ENCODE measurements around the gene MRGPRD. TPM values are rescaled to one million over a fixed set of nuclear protein-coding genes. Genes with fewer than 3 reads are reported as not detected.

The MRGPRD gene
- total RNA-seq, 1 experiment from 2014 or later = not detected

DNA sequence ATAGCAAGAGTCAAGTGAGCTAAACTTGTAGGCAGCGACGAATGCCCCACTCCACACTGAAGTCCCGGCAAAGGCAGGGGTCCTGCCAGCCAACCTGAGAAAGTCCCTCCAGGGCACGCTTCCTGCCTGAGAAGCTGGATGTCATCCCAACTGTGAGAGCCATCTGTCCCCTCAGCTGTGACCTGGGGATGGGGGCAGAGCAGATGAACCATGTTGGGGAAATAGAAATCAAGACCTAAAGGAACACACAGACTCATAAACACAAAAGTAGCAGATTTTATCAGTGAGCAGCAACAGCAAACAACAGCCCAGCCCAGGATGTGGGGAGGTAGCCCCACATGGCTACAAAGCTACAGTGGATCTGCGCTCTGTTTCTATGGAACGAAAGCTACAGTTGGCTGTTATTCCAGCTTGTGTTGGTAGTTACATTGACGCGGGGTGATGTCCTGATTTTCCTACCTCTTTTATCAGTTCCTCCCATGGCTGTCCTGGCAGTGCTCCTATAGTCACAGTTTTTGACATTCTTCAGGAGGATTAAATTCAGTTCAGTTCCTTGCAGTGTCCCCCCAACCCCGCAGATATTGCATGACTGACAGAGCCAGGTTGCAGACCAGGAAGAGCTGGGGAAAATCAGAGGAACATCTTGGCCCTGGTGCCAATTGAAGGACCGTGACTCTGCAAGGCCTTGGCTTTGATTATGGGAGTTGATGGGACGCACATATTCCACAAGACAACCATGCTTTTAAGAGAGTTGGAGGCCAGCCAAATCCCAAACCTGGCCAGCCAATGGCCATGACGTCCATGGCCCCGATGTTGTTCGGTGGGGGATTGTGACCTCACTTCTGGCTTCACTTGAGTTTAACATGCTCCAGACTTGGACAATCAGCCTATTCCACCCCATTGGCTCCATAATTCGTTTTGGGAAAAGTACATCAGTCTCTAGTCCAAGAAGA lies 14.6 kb downstream of the MRGPRD start:
- ATAC-seq = no peak
- Mint-ChIP-seq H3K4me3 (no peak overlapping the region), H3K27me3 (ENCODE audit: low read depth) (no peaks in the 10 kb centered on the region), H3K9me3 (peaks cover 19% of the 10 kb centered on the region), H3K36me3 (no peaks in the 10 kb centered on the region), H3K27ac (no peak overlapping the region), H3K4me1 (peaks cover 6% of the 10 kb centered on the region)
- CTCF ChIA-PET = interaction anchor here (1.0 to 5.0 kb wide), 2 partner anchors 10 to 16 kb away, joined by 3 to 40 read pairs; no protein-coding TSS in a partner anchor
- TF ChIP-seq, protein P1, sequence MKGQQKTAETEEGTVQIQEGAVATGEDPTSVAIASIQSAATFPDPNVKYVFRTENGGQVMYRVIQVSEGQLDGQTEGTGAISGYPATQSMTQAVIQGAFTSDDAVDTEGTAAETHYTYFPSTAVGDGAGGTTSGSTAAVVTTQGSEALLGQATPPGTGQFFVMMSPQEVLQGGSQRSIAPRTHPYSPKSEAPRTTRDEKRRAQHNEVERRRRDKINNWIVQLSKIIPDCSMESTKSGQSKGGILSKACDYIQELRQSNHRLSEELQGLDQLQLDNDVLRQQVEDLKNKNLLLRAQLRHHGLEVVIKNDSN (CRISPR knock-in tag; IDR thresholded peaks at IDR 0.05) = no peak
- TF ChIP-seq TEAD4 (CRISPR knock-in tag; IDR thresholded peaks at IDR 0.05) (no peak), ZNF219 (CRISPR knock-in tag; IDR thresholded peaks at IDR 0.05; ENCODE audit: borderline replicate concordance) (no peak), GRHL2 (CRISPR knock-in tag; IDR thresholded peaks at IDR 0.05; ENCODE audit: insufficient replicate concordance, severe bottlenecking) (no peak), PRRX2 (CRISPR knock-in tag; IDR thresholded peaks at IDR 0.05) (no peak)
- POLR2A ChIA-PET = no interaction called here
- no peak for DNase-seq (ENCODE audit: low spot score)

DNA sequence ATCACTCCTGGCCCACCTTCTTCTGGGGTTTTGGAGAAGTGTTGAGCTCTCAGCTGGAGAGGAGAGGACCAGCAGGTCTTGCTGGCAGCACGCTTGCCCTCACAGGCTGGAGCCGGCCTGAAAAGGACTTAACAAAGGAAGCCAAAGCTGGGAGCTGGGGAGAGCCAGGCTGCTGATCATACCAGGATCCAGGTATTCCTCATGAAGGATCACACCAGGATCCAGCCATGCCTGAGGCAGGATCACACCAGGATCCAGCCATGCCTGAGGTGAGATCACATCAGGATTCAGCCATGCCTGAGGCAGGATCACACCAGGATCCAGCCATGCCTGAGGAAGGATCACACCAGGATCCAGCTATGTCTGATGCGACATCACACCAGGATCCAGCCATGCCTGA lies 17.0 kb downstream of the MRGPRD start:
- DNase-seq (ENCODE audit: low spot score) = peak; percentile 6
- POLR2A ChIA-PET = no interaction called here
- TF ChIP-seq, protein P2, sequence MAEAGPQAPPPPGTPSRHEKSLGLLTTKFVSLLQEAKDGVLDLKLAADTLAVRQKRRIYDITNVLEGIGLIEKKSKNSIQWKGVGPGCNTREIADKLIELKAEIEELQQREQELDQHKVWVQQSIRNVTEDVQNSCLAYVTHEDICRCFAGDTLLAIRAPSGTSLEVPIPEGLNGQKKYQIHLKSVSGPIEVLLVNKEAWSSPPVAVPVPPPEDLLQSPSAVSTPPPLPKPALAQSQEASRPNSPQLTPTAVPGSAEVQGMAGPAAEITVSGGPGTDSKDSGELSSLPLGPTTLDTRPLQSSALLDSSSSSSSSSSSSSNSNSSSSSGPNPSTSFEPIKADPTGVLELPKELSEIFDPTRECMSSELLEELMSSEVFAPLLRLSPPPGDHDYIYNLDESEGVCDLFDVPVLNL (CRISPR knock-in tag; IDR thresholded peaks at IDR 0.05; ENCODE audit: borderline replicate concordance, low read depth) = no peak
- TF ChIP-seq FOXP1 (CRISPR knock-in tag; IDR thresholded peaks at IDR 0.05; ENCODE audit: borderline replicate concordance) (no peak), CBFB (CRISPR knock-in tag; IDR thresholded peaks at IDR 0.05; ENCODE audit: low read depth) (no peak)

DNA sequence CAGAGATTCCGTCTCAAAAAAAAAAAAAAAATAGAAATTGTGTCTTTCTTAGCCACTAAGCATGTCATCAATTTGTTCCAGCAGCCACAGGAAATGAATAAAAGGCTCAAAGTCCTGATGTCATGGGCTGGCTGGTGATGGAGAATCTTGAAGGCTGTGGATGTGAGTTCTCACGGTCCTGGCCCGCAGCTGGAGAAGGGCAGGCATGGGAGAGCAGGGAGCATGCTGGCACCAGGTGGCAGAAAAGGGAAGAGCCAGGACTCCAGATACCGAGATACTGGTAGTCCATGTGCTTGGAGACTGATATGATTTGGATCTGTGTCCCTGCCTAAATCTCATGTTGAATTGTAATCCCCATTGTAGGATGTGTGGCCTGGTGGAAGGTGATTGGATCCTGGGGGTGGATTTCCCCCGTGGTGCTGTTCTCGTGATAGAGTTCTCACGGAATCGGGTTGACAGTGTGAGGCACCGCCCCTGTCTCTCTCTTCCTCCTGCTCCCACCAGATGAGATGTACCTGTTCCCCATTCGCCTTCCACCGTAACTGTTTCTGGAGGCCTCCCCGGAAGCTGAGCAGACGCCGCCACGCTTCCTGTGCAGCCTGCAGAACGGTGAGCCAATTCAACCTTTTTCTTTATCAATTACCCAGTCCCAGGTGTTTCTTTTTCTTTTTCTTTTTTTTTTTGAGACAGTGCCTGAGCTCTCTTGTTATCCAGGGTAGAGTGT lies 18.1 kb downstream of the MRGPRD start:
- ChIA-PET CTCF (interaction anchor here (0.7 to 1.5 kb wide), 4 partner anchors 12 to 82 kb away, joined by 3 to 4 read pairs (median 4); no protein-coding TSS in a partner anchor), POLR2A (no interaction called here)
- Mint-ChIP-seq H3K27ac (no peak overlapping the region), H3K27me3 (ENCODE audit: low read depth) (no peaks in the 10 kb centered on the region), H3K9me3 (peaks cover 19% of the 10 kb centered on the region), H3K36me3 (no peaks in the 10 kb centered on the region), H3K4me3 (no peak overlapping the region), H3K4me1 (peaks cover 3% of the 10 kb centered on the region; the same call in 1 of the 2 replicates)
- no peak for TF ChIP-seq CBFB (CRISPR knock-in tag; IDR thresholded peaks at IDR 0.05; ENCODE audit: low read depth)
- no peak for TF ChIP-seq ZNF219 (CRISPR knock-in tag; IDR thresholded peaks at IDR 0.05; ENCODE audit: borderline replicate concordance)
- no peak for TF ChIP-seq NR2C2 (CRISPR knock-in tag; IDR thresholded peaks at IDR 0.05)
- no peak for TF ChIP-seq MYBL2 (CRISPR knock-in tag; IDR thresholded peaks at IDR 0.05)
- TF ChIP-seq, protein P3, sequence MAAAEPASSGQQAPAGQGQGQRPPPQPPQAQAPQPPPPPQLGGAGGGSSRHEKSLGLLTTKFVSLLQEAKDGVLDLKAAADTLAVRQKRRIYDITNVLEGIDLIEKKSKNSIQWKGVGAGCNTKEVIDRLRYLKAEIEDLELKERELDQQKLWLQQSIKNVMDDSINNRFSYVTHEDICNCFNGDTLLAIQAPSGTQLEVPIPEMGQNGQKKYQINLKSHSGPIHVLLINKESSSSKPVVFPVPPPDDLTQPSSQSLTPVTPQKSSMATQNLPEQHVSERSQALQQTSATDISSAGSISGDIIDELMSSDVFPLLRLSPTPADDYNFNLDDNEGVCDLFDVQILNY (CRISPR knock-in tag; IDR thresholded peaks at IDR 0.05) = no peak
- no peak for TF ChIP-seq SP1 (CRISPR knock-in tag; conservative IDR thresholded peaks at IDR 0.05)
- no peak for TF ChIP-seq NFATC4 (CRISPR knock-in tag; IDR thresholded peaks at IDR 0.05)
- TF ChIP-seq, protein P4, sequence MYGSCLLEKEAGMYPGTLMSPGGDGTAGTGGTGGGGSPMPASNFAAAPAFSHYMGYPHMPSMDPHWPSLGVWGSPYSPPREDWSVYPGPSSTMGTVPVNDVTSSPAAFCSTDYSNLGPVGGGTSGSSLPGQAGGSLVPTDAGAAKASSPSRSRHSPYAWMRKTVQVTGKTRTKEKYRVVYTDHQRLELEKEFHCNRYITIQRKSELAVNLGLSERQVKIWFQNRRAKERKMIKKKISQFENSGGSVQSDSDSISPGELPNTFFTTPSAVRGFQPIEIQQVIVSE (CRISPR knock-in tag; IDR thresholded peaks at IDR 0.05; ENCODE audit: borderline replicate concordance) = no peak
- TF ChIP-seq TEAD4 (CRISPR knock-in tag; IDR thresholded peaks at IDR 0.05) = no peak
- TF ChIP-seq OVOL2 (CRISPR knock-in tag; IDR thresholded peaks at IDR 0.05; ENCODE audit: borderline replicate concordance) = no peak
- TF ChIP-seq, protein P5, sequence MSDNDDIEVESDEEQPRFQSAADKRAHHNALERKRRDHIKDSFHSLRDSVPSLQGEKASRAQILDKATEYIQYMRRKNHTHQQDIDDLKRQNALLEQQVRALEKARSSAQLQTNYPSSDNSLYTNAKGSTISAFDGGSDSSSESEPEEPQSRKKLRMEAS (CRISPR knock-in tag; IDR thresholded peaks at IDR 0.05) = no peak
- TF ChIP-seq, protein P6, sequence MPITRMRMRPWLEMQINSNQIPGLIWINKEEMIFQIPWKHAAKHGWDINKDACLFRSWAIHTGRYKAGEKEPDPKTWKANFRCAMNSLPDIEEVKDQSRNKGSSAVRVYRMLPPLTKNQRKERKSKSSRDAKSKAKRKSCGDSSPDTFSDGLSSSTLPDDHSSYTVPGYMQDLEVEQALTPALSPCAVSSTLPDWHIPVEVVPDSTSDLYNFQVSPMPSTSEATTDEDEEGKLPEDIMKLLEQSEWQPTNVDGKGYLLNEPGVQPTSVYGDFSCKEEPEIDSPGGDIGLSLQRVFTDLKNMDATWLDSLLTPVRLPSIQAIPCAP (CRISPR knock-in tag; IDR thresholded peaks at IDR 0.05) = no peak
- TF ChIP-seq, protein P7, sequence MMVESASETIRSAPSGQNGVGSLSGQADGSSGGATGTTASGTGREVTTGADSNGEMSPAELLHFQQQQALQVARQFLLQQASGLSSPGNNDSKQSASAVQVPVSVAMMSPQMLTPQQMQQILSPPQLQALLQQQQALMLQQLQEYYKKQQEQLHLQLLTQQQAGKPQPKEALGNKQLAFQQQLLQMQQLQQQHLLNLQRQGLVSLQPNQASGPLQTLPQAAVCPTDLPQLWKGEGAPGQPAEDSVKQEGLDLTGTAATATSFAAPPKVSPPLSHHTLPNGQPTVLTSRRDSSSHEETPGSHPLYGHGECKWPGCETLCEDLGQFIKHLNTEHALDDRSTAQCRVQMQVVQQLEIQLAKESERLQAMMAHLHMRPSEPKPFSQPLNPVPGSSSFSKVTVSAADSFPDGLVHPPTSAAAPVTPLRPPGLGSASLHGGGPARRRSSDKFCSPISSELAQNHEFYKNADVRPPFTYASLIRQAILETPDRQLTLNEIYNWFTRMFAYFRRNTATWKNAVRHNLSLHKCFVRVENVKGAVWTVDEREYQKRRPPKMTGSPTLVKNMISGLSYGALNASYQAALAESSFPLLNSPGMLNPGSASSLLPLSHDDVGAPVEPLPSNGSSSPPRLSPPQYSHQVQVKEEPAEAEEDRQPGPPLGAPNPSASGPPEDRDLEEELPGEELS (CRISPR knock-in tag; IDR thresholded peaks at IDR 0.05) = no peak
- no peak for TF ChIP-seq NFYB (CRISPR knock-in tag; conservative IDR thresholded peaks at IDR 0.05; ENCODE audit: low read depth)
- TF ChIP-seq HMGA2 (CRISPR knock-in tag; IDR thresholded peaks at IDR 0.05) = no peak
- DNase-seq (ENCODE audit: low spot score) (no peak), ATAC-seq (0 out of 2 replicates have a peak, but pooled peaks have one; percentile 20)

More for the DNA sequence above, 17.0 kb downstream of the MRGPRD start:
- CTCF ChIA-PET = interaction anchor here (0.6 to 1.5 kb wide), 3 partner anchors 13 to 81 kb away, joined by 3 to 5 read pairs (median 4); no protein-coding TSS in a partner anchor
- H3K27ac Mint-ChIP-seq = no peak overlapping the region
- H3K4me1 Mint-ChIP-seq = peaks cover 6% of the 10 kb centered on the region
- H3K4me3 Mint-ChIP-seq = no peak overlapping the region
- no peak for ATAC-seq
- H3K27me3 Mint-ChIP-seq (ENCODE audit: low read depth) = no peaks in the 10 kb centered on the region
- H3K9me3 Mint-ChIP-seq = peaks cover 19% of the 10 kb centered on the region
- no peaks in the 10 kb centered on the region for H3K36me3 Mint-ChIP-seq

Data from WTC11 (cell line).